Transverse colon (tissue), 4 donors: Measurements from ENCODE around the gene DGKH. TPM values are rescaled to one million over a fixed set of nuclear protein-coding genes. Genes with fewer than 3 reads are reported as not detected.
A peak's percentile ranks its signal among the peaks of the same experiment; 100 is the strongest.

Experiments used
- DNase-seq: peaks from one replicate; pipeline ENCODE4 v3.0.0-alpha.2; 2019
- H3K27ac ChIP-seq, 4 donors: fragments of 200-600 bp; sonication (generic); 2 replicates each; pipeline ENCODE4 v1.5.1; 2016 to 2018; ENCODE audit warnings: inconsistent platforms in 4 of 4
- H3K27me3 ChIP-seq: fragments of 200-600 bp; sonication (generic); 2 replicates; pipeline ENCODE4 v1.5.1; 2017; ENCODE audit warnings: inconsistent platforms
- H3K36me3 ChIP-seq, 4 donors: fragments of 200-600 bp; sonication (generic); 2 replicates each; pipeline ENCODE4 v1.5.1; 2017 to 2019; ENCODE audit warnings: inconsistent platforms in 4 of 4
- H3K4me1 ChIP-seq, 4 donors: fragments of 200-600 bp; sonication (generic); 2 replicates each; pipeline ENCODE4 v1.5.1; 2017 to 2020; ENCODE audit warnings: inconsistent platforms in 4 of 4
- H3K4me3 ChIP-seq, 4 donors: fragments of 200-600 bp; sonication (generic); 1 replicate in 1 of 4; 2 replicates in 3 of 4; pipeline versions ENCODE4 v1.5.1 to v1.6.1; 2017 to 2019; ENCODE audit warnings: inconsistent platforms in 4 of 4
- H3K9me3 ChIP-seq, 2 donors: fragments of 200-600 bp; sonication (generic); 2 replicates each; pipeline ENCODE4 v1.5.1; 2017 to 2019; ENCODE audit warnings: inconsistent platforms in 2 of 2
- EP300 ChIP-seq: sonication (generic); formaldehyde crosslinking; IDR thresholded peaks from one replicate; pipeline ENCODE4 v1.6.1; 2017; ENCODE audit warnings: antibody characterized with exemption, low read depth
- POLR2A ChIP-seq: fragments of 450-650 bp; IDR thresholded peaks from one replicate; pipeline ENCODE4 v1.6.1; 2016; ENCODE audit warnings: antibody characterized with exemption, mild to moderate bottlenecking, moderate library complexity
- POLR2AphosphoS5 ChIP-seq, 3 donors: sonication (generic); formaldehyde crosslinking; IDR thresholded peaks; one replicate each; pipeline ENCODE4 v1.6.1; 2016; ENCODE audit warnings: antibody characterized with exemption in 3 of 3
- WGBS, 2 donors: methylation state at CpG; one replicate each; pipeline ENCODE4 v1.1.5; 2018; ENCODE audit warnings: low coverage in 1 of 2; 5-methylcytosine and 5-hydroxymethylcytosine counted together
- in situ Hi-C, 4 donors: fragments of 200-750 bp; cut with MboI; loops; one replicate each; pipeline versions ENCODE4 v1.15.0 to v1.15.1; 2017; ENCODE audit warnings: low sequenced_read_pairs in 3 of 4, low pct_ligation_motif_present in 1 of 4, low pct_unique_long_range_greater_than_20kb in 1 of 4
- intact Hi-C: fragments of 100-400 bp; cut with DNase I; formaldehyde crosslinking; loops from one replicate; pipeline ENCODE4 v1.15.1; 2023; ENCODE audit warnings: low total_unique reads
- total RNA-seq, 4 donors: library from RNA; depleted of rRNA; stranded (reverse); fragments of >200 nt; gene quantifications; one replicate each; pipeline ENCODE4 v1.1.0, GENCODE V29; 2016
- TF ChIP-seq, protein P1 (sequence below), 5 experiments: fragments of 200-600 bp in 3 of 5; fragments of 450-650 bp in 2 of 5; sonication (generic) in 3 of 5; IDR thresholded peaks; 1 replicate in 2 of 5; 2 replicates in 3 of 5; pipeline ENCODE4 v1.5.1; 2016 to 2017; ENCODE audit warnings: antibody characterized with exemption in 5 of 5, inconsistent platforms in 3 of 5, mild to moderate bottlenecking in 2 of 5, moderate library complexity in 1 of 5

DGKH gene
- total RNA-seq, 4 donors from 2014 or later, result 19.4 to 35.6 (median 25.0) TPM

- H3K4me3 ChIP-seq, result no peak overlapping the region
- no peak overlapping the region for H3K27ac ChIP-seq
- 90 to 96% methylated on average over 4 of the region's 4 CpGs for WGBS, 2 donors
- DNase-seq, result no peak
- no peaks in the 10 kb centered on the region for H3K27me3 ChIP-seq
- H3K36me3 ChIP-seq, result no peaks in the 10 kb centered on the region
- no peaks in the 10 kb centered on the region for H3K4me1 ChIP-seq
- in situ Hi-C loops (loop anchor here (5.0 to 25.0 kb wide), 5 partner anchors 196 to 696 kb away; no protein-coding TSS in a partner anchor), intact Hi-C loops (no loop called here)
- TF ChIP-seq POLR2A (no peak), EP300 (no peak), POLR2AphosphoS5 (IDR thresholded peaks at IDR 0.05) (no peak)
- TF ChIP-seq, protein P1, sequence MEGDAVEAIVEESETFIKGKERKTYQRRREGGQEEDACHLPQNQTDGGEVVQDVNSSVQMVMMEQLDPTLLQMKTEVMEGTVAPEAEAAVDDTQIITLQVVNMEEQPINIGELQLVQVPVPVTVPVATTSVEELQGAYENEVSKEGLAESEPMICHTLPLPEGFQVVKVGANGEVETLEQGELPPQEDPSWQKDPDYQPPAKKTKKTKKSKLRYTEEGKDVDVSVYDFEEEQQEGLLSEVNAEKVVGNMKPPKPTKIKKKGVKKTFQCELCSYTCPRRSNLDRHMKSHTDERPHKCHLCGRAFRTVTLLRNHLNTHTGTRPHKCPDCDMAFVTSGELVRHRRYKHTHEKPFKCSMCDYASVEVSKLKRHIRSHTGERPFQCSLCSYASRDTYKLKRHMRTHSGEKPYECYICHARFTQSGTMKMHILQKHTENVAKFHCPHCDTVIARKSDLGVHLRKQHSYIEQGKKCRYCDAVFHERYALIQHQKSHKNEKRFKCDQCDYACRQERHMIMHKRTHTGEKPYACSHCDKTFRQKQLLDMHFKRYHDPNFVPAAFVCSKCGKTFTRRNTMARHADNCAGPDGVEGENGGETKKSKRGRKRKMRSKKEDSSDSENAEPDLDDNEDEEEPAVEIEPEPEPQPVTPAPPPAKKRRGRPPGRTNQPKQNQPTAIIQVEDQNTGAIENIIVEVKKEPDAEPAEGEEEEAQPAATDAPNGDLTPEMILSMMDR (IDR thresholded peaks at IDR 0.05), result no peak
- H3K9me3 ChIP-seq, result no peaks in the 10 kb centered on the region
Measured at GRCh38 chr13:42108217-42108616, 59.8 kb downstream of the DGKH start.

- Histone ChIP-seq H3K4me3 (no peak overlapping the region), H3K4me1 (no peaks in the 10 kb centered on the region), H3K27me3 (no peaks in the 10 kb centered on the region), H3K36me3 (no peaks in the 10 kb centered on the region), H3K27ac (no peak overlapping the region), H3K9me3 (no peaks in the 10 kb centered on the region)
- TF ChIP-seq POLR2A (no peak), POLR2AphosphoS5 (IDR thresholded peaks at IDR 0.05) (no peak), EP300 (no peak)
- TF ChIP-seq, protein P1 (IDR thresholded peaks at IDR 0.05), result no peak
- WGBS, 2 donors, result 96 to 100% methylated on average over 1 to 2 of the region's 2 CpGs
- DNase-seq, result no peak
- intact Hi-C loops (no loop called here), in situ Hi-C loops (loop anchor here (5.0 to 25.0 kb wide), 5 partner anchors 198 to 698 kb away; no protein-coding TSS in a partner anchor)
Measured at GRCh38 chr13:42109957-42110356, 61.5 kb downstream of the DGKH start.

DNA sequence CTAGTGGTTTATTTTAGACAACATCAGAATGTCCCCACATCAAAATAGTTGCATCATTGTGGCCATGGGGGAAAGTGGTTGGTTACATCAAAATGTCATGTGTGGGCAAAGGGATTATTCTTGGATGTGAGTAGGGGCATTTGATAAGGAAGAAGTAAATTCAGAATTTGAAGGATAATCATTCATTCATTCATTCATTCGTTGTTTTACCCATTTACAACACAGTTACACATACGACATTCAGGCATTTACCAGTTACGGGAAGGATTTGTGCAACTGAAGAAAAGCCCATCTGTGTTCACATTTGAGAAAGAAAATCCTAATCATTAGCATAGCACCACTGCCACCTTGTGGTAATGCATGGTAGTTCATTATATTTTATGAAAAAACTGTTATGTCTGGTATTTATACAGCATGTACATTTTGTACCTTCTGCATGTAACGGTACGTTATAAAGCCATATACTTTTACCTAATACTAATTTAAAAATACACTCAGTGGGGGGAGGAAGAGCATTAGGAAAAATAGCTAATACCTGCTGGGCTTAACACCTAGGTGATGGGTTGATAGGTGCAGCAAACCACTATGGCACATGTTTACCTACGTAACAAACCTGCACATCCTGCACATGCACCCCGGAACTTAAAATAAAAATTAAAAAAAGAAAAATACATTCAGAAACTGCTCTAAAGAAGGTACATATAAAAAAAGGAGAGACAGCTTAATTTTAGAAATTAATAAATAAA lies 62.1 kb downstream of the DGKH start:
- Histone ChIP-seq H3K27me3 (no peaks in the 10 kb centered on the region), H3K9me3 (no peaks in the 10 kb centered on the region), H3K36me3 (no peaks in the 10 kb centered on the region), H3K27ac (no peak overlapping the region), H3K4me3 (no peak overlapping the region), H3K4me1 (no peaks in the 10 kb centered on the region)
- 19 to 22% methylated on average over 6 to 7 of the region's 7 CpGs for WGBS, 2 donors
- no peak for TF ChIP-seq EP300
- TF ChIP-seq, protein P1 (IDR thresholded peaks at IDR 0.05), result peak; percentile 82 to 86 (median 85)
- in situ Hi-C loops (loop anchor here in 3 of 4 donors (25.0 kb wide), 3 partner anchors 198 to 698 kb away; no protein-coding TSS in a partner anchor), intact Hi-C loops (no loop called here)
- no peak for DNase-seq

- Histone ChIP-seq H3K4me1 (peaks cover 0 to 8% (median 0%) of the 10 kb centered on the region in 4 donors), H3K36me3 (no peaks in the 10 kb centered on the region), H3K4me3 (no peak overlapping the region), H3K27ac (no peak overlapping the region), H3K9me3 (no peaks in the 10 kb centered on the region), H3K27me3 (no peaks in the 10 kb centered on the region)
- no peak for DNase-seq
- no peak for TF ChIP-seq EP300
- no peak for TF ChIP-seq POLR2AphosphoS5 (IDR thresholded peaks at IDR 0.05)
- TF ChIP-seq, protein P1 (IDR thresholded peaks at IDR 0.05), result no peak
- no peak for TF ChIP-seq POLR2A
- 40 to 59% methylated on average over 2 to 4 of the region's 4 CpGs for WGBS, 2 donors
- intact Hi-C loops (no loop called here), in situ Hi-C loops (loop anchor here in 3 of 4 donors (25.0 kb wide), 3 partner anchors 201 to 701 kb away; no protein-coding TSS in a partner anchor)
Measured at GRCh38 chr13:42112864-42113263, 64.4 kb downstream of the DGKH start.
